CD4-positive, alpha-beta T cell treated with Interleukin-2 at 100 ng/mL for 4 hours (primary cell): Measurements from ENCODE around the gene GALNT10.

Experiments used
- DNase-seq: peaks from one replicate; pipeline ENCODE4 v3.0.0-alpha.2; 2020; ENCODE audit warnings: low spot score

The GALNT10 gene

DNA sequence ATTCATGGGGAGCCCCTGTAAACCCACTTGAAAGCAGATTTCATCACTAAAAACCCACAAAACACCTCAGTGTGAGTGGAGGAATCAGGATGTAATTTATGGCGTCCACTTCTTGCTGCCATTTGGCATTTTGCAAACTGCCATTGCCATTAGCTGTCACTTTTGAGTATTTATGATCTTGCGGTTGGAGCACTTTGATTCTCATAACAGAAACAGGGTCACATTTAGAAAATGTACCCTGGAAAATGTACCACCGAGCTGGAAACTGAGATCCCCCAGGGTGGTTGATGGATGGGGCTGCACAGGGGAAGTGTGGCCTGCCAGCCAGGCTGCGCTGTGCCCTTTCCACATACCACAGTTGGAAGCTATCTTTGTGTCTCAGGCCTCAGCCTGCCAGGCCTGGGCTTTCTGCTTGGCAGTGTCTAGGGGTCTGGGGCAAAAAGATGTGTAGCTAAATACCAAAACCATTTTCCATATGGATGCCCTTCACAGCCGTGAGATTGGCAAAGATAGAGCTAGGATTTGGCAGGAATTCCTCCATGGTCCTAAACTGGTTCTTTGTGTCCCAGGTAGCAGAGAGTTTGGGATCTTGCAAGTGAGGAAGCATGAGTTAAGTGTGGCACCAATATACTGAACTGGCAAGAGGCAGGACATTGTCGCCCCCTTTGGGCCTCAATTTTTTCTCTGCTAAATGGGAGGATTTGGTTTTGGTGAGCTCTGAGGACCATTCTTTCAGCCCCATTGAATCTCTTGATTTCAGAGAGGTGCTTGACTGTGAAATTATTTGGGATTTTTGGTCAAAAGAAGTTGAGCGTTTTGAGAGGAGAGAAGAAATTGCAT lies 46.2 kb downstream of the GALNT10 start:
- peak; percentile 19 for DNase-seq

DNA sequence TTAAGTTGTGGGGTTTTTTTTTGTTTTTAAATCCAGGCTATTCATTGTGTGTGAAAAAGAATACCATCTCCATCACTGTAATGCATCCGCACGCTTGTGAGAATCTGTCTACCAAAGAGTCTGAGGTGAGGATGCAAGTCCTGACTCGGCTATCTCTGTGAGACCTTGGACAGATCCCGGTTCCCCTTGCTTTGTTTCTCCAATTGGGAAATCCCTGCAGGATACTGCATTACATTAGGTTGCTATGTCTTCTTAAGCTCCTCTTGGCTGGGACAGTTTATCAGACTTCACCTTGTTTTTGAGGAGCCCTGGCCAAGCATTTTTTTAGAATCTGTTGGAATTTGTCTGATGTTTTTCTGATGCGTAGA lies 46.8 kb downstream of the GALNT10 start:
- DNase-seq: no peak

DNA sequence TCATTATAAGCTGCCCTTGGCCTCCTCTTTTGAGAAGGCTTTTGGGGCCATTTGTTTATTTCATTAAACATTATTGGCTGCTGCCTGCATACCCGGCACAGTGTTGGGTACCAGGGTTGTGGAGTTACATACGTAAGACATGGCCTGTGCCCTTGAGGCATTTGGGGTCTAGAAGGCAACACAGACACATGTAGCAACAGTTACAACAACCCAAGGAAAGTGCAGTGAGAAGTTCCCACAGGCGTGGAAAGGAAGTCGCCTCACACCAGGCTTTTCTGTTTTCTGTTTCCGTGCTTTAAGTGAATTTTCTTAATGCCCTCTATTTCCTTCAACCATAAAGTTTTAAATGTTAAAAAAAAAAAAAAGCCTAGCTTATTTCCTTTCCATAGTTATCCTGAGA lies 47.4 kb downstream of the GALNT10 start:
- no peak for DNase-seq

DNA sequence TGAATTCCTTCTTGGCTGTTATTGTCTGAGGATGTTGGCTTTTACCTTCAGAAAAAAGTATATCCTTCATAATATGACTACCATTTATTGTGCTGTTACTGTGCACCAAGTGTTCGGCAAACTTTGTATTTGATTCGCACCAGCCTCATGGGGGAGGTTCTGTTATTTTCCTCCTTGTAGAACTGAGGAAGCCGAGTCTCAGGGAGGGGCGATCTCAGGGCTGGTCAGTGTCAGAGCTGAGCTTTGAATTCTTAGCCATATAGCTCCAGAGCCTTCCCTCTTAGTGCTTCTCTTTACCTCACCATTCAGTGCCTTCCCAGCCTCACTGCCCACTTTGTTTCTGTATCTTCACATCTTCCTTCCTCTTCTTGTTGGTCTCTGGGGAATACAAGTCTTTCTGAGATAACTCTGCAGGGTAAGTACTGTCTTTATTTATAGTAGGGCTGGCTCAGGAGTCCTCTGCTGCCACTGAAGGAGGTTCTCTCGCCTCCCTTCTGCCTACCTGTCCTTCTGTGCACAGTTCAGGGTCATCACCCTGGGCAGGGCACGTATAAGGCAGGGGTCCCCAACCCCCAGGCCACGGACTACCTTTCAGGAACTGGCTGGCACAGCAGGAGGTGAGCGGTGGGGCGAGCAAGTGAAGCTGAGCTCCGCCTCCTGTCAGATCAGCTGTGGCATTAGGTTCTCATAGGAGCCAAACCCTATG lies 48.4 kb downstream of the GALNT10 start:
- DNase-seq: no peak

DNA sequence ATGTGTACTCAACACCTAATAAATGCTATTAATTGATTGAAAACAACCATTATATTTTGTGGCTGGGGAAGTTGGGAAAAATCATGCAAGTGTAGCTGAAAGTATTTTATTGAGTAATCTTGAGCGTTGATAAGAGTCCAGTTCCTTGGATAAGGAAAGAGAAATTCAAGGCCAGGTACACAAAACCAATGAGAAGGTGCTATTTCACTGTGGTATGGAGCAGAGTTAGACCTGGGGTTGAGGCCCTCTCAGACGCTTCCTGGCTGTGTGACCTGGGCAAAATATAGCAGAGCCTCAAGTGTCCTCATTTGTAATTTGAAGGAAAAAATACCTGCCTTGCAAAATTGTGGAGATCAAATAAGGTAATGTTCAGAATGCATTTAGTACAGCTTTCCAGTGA lies 50.1 kb downstream of the GALNT10 start:
- DNase-seq: no peak

DNA sequence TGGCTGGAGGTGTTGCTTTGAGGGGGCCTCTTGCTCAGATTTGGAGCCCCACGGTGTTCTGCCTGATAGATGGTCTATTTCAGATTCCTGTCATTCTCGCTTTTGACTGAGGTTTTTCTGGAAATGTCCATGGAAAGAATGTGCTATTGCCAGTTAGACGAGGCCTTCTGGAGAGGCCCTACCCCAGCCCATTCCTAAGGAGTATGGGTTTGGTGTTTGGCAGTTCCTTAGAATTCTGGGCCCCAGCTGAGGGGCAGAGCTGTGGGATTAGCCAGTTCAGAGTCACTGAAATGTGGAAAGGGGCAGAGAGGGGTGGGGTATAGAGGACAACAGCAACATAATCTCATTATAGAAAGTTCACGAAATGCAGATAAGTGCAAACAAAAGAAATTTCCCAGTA lies 50.5 kb downstream of the GALNT10 start:
- no peak for DNase-seq

DNA sequence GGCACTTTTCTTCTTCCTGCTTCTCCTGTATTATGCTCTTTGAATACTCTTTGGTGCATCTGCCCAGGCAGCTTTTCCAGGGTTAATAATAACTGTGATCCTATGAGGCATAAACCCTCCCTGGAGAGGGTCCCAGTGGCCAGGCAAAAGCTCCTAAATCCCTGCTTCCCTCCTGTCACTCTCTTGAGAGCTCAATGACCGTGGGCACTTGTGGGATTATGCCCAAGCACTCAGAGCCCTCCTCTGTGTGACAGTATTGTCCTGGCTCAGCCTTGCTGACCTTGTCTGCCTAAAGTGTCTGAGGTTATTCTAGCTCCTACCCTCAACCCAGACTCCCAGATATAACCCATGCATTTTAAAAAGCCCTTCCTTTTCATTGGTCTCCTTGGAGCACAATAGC lies 51.9 kb downstream of the GALNT10 start:
- DNase-seq: no peak

DNA sequence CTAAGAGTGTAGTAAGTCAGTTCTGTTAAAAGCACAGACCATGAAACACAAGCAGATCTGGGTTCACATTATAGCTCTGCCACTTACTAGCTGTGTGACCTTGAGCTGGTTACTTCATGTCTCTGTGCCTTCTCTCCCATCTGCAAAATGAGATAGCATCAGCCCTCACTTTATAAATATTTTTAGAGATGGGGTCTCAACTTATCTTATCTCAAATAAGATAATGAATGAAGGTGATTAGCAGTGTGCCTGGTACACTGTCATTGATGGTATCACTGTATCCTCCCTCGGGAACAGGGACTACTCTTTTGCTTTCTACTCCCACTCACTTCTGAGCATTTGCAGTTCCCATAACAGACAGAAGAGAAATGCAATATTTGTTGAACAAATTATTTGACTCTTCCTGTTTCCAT lies 52.4 kb downstream of the GALNT10 start:
- DNase-seq: no peak

DNA sequence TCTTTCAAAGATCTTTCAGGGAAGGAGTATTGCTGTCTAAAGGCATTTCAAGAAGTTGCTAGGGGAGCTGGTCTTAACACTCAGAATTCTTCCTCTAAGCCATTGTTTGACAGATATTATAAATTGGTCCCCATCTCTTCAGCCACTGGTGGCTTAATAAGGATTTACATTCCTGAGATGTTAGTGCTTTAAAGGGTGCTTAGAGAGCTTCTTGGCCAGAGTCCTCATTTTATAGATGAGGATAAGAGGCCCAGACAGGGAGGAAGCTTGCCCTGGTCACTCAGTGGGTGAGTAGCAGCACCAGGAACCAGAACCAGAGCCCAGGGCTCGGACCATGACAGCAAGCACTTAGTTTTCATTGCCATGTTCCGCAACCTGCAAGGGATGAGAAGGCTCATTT lies 53.2 kb downstream of the GALNT10 start:
- no peak for DNase-seq

DNA sequence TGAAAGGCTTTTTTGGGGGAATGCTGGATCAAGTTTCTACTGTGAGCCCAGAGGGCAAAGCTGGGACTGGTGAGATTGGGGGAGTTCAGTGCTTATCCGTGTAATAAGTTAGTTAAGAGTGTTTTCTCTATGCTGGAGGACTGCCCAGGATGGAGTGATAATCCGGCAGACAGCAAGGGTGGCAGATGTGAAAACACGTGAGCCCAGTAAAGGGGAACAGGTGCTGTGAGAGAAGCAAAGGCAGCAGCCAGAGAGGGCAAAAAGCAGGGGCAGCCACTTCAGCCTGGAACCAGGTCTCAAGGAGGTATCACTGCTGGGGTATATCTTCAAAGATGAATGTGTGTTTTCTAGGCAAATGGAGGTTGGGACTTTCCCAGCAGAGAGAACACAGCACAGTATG lies 53.9 kb downstream of the GALNT10 start:
- no peak for DNase-seq

DNA sequence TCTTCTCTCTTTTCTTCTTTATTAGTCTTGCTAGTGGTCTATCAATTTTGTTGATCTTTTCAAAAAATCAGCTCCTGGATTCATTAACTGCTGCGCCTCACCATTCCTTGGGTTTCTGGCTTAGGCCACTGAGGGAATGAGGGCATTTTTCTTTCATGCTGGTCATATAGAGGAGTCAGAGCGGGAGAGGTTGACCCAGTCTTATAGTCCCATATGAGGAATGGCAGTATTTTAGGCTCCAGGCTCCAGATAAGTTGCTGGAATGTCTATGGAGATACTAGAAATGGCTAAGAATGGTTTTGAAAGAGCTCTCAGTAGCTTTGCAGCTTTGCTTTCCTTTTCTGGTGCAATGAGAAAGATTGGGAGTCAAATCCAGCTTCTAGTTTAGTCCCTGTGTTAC lies 58.2 kb downstream of the GALNT10 start:
- no peak for DNase-seq

DNA sequence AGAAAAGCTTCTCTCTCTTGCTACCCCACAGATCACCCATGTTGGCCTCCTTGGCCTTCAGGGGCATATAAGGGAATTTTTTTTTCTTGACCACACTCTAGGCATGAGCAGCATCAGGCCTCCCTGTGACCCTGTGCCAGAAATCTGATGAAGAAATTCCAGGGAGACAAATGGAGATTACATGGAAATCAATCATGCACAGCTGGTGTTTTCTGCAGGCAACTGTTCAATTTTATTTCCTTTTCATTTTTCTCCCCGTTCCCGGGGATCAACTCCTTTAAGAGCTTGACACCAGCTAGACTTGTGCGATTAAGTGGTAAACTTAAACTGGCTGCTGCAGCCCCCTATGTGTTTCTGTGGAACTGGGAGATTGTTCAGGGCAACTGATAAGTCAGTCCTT lies 59.3 kb downstream of the GALNT10 start:
- no peak for DNase-seq

DNA sequence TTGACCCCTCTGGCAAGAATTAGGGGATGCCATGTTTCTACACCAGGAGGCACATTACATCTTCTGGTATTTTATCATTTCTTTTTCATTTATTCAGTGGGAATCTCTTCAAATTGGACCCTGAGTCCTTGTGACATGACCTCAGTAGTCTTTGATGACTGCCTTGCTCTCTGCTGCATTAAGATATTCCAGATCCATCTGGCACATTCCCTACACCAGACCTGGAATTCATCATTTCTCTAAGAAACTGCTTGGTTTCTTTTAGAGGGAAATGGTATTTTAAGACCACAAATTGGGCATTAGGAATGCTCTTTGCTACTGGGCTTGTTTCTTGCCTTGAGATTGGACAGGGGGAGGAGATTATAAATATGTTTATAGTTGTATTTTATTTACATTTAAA lies 61.0 kb downstream of the GALNT10 start:
- no peak for DNase-seq

DNA sequence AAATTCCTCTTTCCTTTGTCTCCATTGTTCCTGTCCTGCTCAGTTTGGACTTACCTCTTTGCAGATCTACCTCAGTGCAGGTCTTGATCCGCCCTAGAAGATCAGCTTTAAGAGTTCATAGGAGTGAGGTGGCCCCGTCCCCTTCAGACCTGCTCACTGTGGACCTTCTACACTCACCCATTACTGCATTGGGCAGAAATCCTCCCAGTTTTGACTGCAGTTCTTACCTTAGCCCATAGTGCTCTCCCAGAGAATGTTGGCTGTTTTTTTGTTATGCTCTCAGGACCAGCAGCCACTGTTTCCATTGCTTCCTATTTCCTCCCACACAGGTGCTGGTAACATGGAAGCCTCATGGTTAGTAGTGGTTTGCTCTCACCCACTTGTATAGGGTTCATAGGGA lies 63.3 kb downstream of the GALNT10 start:
- no peak for DNase-seq

DNA sequence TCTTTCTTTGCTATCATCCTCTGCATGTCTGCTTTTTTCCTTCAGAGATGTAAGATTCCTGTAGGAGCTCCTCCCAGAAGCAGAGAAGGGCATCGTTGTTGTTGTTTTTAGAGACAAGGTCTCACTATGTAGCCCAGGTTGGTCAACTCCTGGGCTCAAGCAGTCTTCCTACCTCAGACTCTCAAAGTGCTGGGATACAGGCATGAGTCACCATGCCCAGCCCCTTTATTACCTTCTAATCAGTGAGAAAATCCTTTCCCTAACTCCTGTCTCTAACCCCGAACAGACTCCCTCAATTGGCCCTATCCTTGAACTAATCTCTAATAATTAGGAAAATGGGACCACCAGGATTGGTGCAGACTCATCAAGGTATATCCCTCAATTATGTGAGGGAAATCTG lies 64.4 kb downstream of the GALNT10 start:
- DNase-seq: no peak

DNA sequence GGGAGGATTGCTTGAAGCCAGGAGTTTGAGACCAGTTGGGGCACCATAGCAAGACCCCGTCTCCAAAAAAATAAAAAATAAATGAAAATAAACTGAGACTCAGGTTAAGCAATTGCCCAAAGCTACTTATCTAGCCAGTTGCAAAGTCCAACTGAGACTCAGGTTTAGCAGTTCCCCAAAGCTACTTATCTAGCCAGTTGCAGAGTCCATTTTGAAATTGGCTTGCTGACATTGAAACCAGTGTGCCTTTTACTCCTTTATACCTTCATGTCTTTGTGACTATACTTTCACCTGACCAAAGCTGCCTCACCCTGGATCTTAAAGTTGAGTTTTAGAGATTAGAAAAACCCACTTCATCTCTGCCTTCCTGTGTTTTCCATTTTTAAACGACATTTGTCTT lies 66.5 kb downstream of the GALNT10 start:
- DNase-seq: no peak

DNA sequence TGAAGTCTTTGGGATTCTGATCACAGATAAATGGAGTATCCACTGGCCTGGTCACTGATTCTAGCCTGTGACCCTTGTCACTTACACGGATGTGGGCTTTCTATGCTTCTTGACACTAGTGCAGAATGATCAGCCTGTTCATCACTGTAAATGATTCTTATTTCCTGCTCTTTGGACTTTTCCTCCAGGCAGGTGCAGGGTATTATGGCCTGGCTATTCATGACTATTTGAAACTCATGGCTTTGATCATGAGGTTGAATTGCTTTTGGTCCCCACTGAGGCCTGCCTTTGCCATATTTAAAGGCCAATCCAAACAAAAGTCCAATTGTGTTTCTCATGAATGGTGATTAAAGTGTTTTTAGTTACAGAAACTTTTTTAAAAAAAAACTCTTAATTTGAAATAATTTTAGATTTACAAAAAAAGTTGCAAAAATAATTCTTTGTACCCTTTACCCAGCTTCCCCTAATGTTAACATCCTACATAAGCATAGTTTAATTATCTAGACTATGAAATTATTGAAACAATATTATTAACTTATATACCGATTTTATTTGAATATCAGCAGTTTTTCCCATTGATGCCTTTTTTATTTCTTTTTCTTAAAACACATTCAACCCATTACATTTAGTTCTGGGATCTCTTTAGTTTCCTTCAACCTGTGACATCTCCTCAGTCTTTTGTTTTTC lies 68.1 kb downstream of the GALNT10 start:
- no peak for DNase-seq

DNA sequence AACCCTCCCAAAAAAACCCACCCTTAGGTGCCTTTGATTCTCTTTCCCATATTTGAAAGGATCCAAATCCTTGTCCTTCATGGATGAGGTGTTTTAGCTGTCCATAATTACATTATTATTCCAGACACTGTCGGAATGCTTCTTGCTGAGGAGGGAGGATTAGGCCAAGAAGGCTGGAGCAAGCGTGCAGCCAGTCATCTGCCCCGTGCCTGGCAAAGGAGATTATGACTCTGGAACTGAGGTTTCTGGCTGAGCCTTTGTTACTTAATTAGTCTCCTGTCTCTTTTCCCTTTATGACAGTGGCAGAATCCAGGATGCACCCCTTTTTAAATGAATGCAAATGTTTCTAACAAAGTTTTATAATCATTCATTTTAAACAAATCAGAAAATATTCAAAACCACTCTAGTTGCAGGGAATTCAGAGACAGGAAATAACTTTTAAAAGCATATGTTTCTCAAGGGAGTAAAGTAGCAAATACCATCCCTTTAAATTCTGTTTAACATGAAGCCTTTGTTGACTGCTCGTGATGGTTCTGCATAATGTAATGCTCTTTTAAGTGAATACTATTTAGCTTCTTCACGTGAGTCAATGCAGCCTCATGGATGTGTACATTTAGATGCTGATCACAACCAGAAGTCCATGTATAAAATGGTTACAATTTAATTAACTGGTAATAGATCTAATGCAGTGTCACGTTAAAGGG lies 69.8 kb downstream of the GALNT10 start:
- no peak for DNase-seq

DNA sequence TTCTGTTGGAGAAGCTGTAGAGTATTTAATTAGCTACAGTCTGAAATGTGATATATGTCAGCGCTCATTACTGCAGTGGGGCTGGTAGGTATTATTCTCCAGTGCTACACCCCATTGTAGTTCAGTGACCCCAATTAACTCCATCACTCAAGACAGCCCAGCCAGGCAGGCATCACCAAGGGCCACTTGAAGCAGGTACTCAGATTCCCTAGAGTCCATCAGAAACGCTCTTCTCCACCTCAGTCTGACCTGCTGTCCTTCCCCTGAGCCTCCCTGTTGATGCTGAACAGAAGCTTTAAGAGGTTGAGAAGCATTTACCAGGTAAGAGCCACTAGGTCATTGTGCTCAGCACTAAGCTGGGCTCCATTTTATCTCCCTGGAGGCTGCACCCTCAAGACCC lies 71.8 kb downstream of the GALNT10 start:
- DNase-seq: no peak

DNA sequence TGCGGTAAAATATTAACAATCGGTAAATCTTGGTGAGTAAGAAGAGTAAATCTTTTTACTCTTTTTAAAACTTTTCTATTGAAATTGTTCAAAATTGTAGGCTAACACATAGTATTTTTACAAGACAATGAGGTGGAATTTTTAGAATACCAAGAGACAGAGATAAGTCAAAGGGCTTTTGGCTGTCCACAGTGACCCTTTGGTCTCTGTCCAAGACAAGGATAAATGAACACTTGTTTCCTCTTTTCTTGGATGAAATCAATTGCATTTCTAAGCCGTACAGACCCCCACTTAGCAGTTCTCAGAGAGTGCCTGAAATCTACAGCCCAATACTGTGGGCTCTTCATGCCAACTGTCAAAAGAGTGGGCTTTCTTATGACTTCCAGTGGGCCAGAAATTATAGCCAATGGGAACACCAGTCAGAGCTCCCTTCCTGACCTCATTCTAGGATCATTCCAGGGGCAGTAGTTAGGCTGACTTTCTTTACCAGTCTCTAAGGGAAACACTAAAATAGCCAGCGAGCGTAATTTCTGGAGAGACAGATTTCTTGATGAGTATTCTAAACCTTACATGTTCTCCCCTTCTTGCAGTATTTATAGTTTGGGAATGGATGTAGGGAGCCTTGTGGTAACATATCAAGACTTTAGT lies 74.1 kb downstream of the GALNT10 start:
- DNase-seq: no peak

DNA sequence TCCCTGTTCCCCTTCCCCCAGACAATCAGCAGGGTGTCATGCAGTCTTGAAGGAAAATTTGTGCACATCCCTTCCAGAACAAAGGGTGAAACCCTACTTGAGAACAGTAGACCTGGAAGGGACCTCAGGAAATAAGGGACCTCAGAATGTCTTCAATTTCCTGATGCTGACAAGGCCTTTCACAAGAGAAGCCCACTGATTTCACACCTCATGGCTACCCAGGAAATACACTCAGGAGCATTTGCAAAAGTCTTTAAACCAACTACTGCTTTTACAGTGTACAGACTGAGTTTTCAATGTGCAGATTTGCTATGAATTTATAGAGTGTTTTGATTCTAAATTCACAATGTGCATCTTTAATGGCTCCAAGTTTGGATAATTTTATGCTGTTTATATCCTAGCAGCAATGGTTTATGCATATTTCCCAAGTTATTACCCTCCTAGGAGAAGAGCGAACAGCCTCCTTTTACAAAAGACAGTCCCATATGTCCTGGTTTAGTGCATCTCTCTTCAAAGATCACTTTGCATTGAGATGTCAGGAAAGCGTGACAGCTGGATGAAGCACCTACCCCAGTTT lies 74.8 kb downstream of the GALNT10 start:
- no peak for DNase-seq

DNA sequence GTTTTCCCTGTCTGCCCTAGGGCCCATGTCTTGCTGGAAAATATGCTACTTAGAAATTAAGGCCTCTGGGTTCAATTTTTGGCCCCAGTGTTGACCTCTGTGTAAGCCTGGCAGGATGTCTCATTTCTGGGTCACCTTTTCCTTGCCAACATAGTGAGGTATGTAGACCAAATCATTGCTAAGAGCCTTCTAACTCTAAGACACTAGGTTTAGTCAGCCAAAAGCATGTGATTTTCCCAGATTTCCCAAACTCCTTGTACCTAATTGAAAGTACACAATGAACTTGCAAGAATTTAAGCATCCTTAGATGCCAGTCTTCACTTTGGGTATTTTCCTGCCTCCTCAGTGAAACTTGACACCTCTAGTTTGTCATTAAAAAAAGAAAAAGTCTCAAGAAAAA lies 77.0 kb downstream of the GALNT10 start:
- no peak for DNase-seq
